Heart right ventricle (tissue), 16 donors: ENCODE data around the gene MKS1. TPM values are rescaled to one million over a fixed set of nuclear protein-coding genes. Genes with fewer than 3 reads are reported as not detected.

Experiments used
- ATAC-seq, 8 donors: fragments of 200-7000 bp; cut with Tn5 transposase; one replicate each; pipeline ENCODE4 v1.9.1; 2020; ENCODE audit warnings: mild to moderate bottlenecking in 8 of 8, moderate library complexity in 8 of 8, moderate number of reproducible peaks in 1 of 8
- DNase-seq, 2 donors: peaks; one replicate each; pipeline ENCODE4 v3.0.0-alpha.2; 2020
- H3K27ac ChIP-seq, 10 donors: fragments of 200-600 bp; sonication (generic) in 2 of 10; one replicate each; pipeline versions ENCODE4 v1.5.0 to v1.8.0; 2020 to 2022; ENCODE audit warnings: mild to moderate bottlenecking in 3 of 10
- H3K27me3 ChIP-seq, 7 donors: fragments of 200-600 bp; one replicate each; pipeline ENCODE4 v1.8.0; 2021 to 2022; ENCODE audit warnings: mild to moderate bottlenecking in 2 of 7
- H3K36me3 ChIP-seq, 9 donors: fragments of 200-600 bp; sonication (generic) in 1 of 9; one replicate each; pipeline versions ENCODE4 v1.5.0 to v1.8.0; 2020 to 2022; ENCODE audit warnings: mild to moderate bottlenecking in 2 of 9
- H3K4me1 ChIP-seq, 9 donors: fragments of 200-600 bp; sonication (generic) in 1 of 9; one replicate each; pipeline versions ENCODE4 v1.5.0 to v1.8.0; 2020 to 2022; ENCODE audit warnings: mild to moderate bottlenecking in 4 of 9
- H3K4me3 ChIP-seq, 10 donors: fragments of 200-600 bp; sonication (generic) in 2 of 10; one replicate each; pipeline versions ENCODE4 v1.5.0 to v1.8.0; 2020 to 2022; ENCODE audit warnings: mild to moderate bottlenecking in 7 of 10, moderate library complexity in 2 of 10
- H3K9me3 ChIP-seq, 11 donors: fragments of 200-600 bp in 10 of 11; sonication (generic) in 2 of 11; one replicate each; pipeline versions ENCODE4 v1.5.0 to v1.8.0; 2013 to 2022; ENCODE audit warnings: mild to moderate bottlenecking in 2 of 11, control low read depth in 1 of 11, moderate library complexity in 1 of 11
- WGBS, 2 donors: extraction: QIAGEN DNeasy Blood & Tissue Kit; methylation state at CpG; one replicate each; pipeline ENCODE4 v1.1.7; 2013; ENCODE audit warnings: inconsistent platforms in 1 of 2; 5-methylcytosine and 5-hydroxymethylcytosine counted together
- intact Hi-C, 10 donors: fragments of 100-400 bp; cut with DNase I; formaldehyde crosslinking; loops; one replicate each; pipeline versions ENCODE4 v1.11.1 to v1.14.2; 2022
- polyA plus RNA-seq, 2 donors: library from polyadenylated mRNA; stranded (reverse); fragments of 200-250 nt; gene quantifications; one replicate each; pipeline ENCODE4 v1.2.3, GENCODE V29; 2013
- total RNA-seq, 10 donors: library from RNA; stranded (reverse); fragmentation: NEBNext Ultra II Directional in 3 of 10; extraction: Animal tissue kit (Norgen Biotek cat#: 25700) in 3 of 10; gene quantifications; one replicate each; pipeline versions ENCODE4 v1.2.1 to v1.2.4, GENCODE V29; 2021 to 2023
- TF ChIP-seq, protein P1 (sequence below), 9 donors: fragments of 200-600 bp; sonication (generic) in 2 of 9; IDR thresholded peaks; one replicate each; pipeline versions ENCODE4 v1.5.0 to v1.8.0; 2021 to 2022; ENCODE audit warnings: antibody characterized with exemption in 9 of 9, mild to moderate bottlenecking in 5 of 9, moderate library complexity in 1 of 9
- donor health status: Arrhythmogenic right ventricular cardiomyopathy.
- donor health status: ischemic (EF 13 %, LVEDD 7.1; RV severe dilation, severe dysfunction).
- donor health status: healthy with polysubstance abuse.
- donor health status: DM: no; HTN: yes; CAD: no.
- donor health status: DM: no; HTN: no; CAD: no.
- donor health status: ischemic (EF 25% LVEDD 6.9; RV normal size, moderate dysfunction).
- donor health status: ischemic (EF 25% LVEDD 5.7; RV mildly dilated, moderate dysfunction).
- donor health status: healthy.
- donor health status: DM: yes; HTN: yes; CAD: no.
- donor health status: Ischemic cardiomyopathy.
- donor health status: ischemic (EF 35%, LVEDD 5.7; RV mildly dilated, moderate dysfunction).
- donor health status: nonischemic (EF 11% LVEDD 7.7; RV severe dilation, severe dysfunction).
- donor health status: DM: yes; HTN: yes; CAD: no.
- donor health status: PGD.
- donor health status: ischemic (EF 29% LVEDD 5.4; RV normal size, mild dysfunction).
- donor health status: nonischemic (EF 23%, LVEDD 6.1; RV moderate dilation, normal function).

The MKS1 gene
- total and polyA plus RNA-seq, 12 donors = 5.3 to 12.9 (median 9.2) TPM

- no peak overlapping the region for H3K27ac ChIP-seq
- TF ChIP-seq, protein P1, sequence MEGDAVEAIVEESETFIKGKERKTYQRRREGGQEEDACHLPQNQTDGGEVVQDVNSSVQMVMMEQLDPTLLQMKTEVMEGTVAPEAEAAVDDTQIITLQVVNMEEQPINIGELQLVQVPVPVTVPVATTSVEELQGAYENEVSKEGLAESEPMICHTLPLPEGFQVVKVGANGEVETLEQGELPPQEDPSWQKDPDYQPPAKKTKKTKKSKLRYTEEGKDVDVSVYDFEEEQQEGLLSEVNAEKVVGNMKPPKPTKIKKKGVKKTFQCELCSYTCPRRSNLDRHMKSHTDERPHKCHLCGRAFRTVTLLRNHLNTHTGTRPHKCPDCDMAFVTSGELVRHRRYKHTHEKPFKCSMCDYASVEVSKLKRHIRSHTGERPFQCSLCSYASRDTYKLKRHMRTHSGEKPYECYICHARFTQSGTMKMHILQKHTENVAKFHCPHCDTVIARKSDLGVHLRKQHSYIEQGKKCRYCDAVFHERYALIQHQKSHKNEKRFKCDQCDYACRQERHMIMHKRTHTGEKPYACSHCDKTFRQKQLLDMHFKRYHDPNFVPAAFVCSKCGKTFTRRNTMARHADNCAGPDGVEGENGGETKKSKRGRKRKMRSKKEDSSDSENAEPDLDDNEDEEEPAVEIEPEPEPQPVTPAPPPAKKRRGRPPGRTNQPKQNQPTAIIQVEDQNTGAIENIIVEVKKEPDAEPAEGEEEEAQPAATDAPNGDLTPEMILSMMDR (IDR thresholded peaks at IDR 0.05) = peak in 6 of 9 donors; percentile 26 to 52 (median 41)
- no peaks in the 10 kb centered on the region for H3K36me3 ChIP-seq
- no peaks in the 10 kb centered on the region for H3K9me3 ChIP-seq
- ATAC-seq (no peak), DNase-seq (no peak)
- no peak overlapping the region for H3K4me3 ChIP-seq
- H3K4me1 ChIP-seq = no peaks in the 10 kb centered on the region
- peaks cover 0 to 50% (median 29%) of the 10 kb centered on the region in 7 donors for H3K27me3 ChIP-seq
- intact Hi-C loops = loop anchor here in 2 of 10 donors (2.0 to 5.0 kb wide), 2 partner anchors 54 to 55 kb away; no protein-coding TSS in a partner anchor
- WGBS, 2 donors = 30 to 37% methylated on average over 2 of the region's 2 CpGs
Measured at GRCh38 chr17:58172369-58173071, 46.5 kb downstream of the MKS1 start.

DNA sequence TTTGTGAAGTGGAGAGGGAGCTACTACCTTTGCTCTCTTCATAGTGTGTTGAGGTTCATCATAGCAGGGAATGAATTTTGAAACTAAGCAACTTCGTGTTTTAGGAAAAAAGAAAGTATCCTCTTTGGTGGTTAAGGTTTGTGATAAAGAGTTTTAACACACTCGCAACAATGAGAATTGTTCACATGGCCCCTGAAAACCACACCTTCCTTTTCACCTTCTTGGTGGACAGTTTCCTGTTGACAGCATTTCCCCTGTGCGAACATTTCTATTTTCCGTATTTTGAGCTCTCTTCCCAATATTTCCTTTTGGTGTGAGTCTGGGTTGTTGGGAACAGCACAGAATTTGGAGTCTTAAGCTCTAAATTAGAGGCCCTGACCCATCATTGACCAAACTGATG, 48.4 kb downstream of the MKS1 start:
- intact Hi-C loops = loop anchor here in 1 of 10 donors (5.0 kb wide), 1 partner anchor 53 kb away; no protein-coding TSS in a partner anchor
- Histone ChIP-seq H3K27me3 (peaks cover 0 to 50% (median 35%) of the 10 kb centered on the region in 7 donors), H3K27ac (peak overlapping the region in 1 of 10 donors; percentile 31), H3K4me3 (no peak overlapping the region), H3K4me1 (no peaks in the 10 kb centered on the region), H3K36me3 (no peaks in the 10 kb centered on the region), H3K9me3 (no peaks in the 10 kb centered on the region)
- TF ChIP-seq, protein P1 (IDR thresholded peaks at IDR 0.05) = no peak
- WGBS, 2 donors = 56% methylated on average over 4 of the region's 4 CpGs
- DNase-seq (no peak), ATAC-seq (no peak)

DNA sequence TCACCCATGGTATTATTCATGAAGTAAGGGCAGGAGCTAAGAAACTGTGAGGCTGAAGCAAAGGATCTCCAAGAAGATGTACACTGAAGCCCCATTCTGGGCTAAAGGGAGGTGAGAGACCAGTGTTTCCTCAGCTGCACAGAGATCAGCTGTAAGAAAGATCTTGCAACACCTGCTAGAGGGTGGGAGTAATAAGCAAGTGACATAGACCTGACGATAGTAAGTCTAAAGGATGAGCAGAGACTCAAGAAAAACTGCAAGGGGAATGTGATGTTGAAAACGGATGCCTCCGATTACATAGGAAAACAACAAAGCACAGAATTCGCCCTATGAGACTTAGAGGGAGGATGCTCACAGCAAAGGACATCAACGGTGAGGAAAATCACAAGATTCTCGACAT, 52.4 kb downstream of the MKS1 start, which contains the start of gene OR4D2:
Gene OR4D2 (plus strand): TSS at position 301 of the 400 bp plus-strand sequence. CDS start 2,674 bp downstream, outside the sequence.
- no peak for DNase-seq
- TF ChIP-seq, protein P1 (IDR thresholded peaks at IDR 0.05) = no peak
- intact Hi-C loops = no loop called here
- H3K27ac ChIP-seq = no peak within 1 kb of the TSS
- no peaks in the 10 kb centered on the region for H3K36me3 ChIP-seq
- no peaks in the 10 kb centered on the region for H3K4me1 ChIP-seq
- peaks cover 0 to 68% (median 46%) of the 10 kb centered on the region in 7 donors for H3K27me3 ChIP-seq
- ATAC-seq = no peak
- WGBS, 2 donors = 63 to 65% methylated on average over 6 of the region's 6 CpGs
- no peak within 1 kb of the TSS for H3K4me3 ChIP-seq
- H3K9me3 ChIP-seq = no peaks in the 10 kb centered on the region

GRCh38 chr17:58165981-58166380, 53.1 kb downstream of the MKS1 start:
- intact Hi-C loops = no loop called here
- TF ChIP-seq, protein P1 (IDR thresholded peaks at IDR 0.05) = no peak
- DNase-seq (no peak), ATAC-seq (no peak)
- Histone ChIP-seq H3K27me3 (peaks cover 0 to 75% (median 49%) of the 10 kb centered on the region in 7 donors), H3K9me3 (no peaks in the 10 kb centered on the region), H3K4me3 (no peak overlapping the region), H3K27ac (no peak overlapping the region), H3K36me3 (no peaks in the 10 kb centered on the region), H3K4me1 (no peaks in the 10 kb centered on the region)
- 8 to 13% methylated on average over 2 of the region's 2 CpGs for WGBS, 2 donors
